Cerebellar cortex (tissue), 1 donor: ENCODE measurements around the gene AKAP8L.
A peak's percentile ranks its signal among the peaks of the same experiment; 100 is the strongest.
"Not testable (repeated sequence)": the region's sequence is repeated elsewhere in the genome, so short reads cannot be mapped to it uniquely, and the experiment has no call there.

Source experiments
- DNase-seq: peaks from one replicate; pipeline ENCODE4 v3.0.0-alpha.2; 2015; ENCODE audit warnings: low spot score

The AKAP8L gene

DNA sequence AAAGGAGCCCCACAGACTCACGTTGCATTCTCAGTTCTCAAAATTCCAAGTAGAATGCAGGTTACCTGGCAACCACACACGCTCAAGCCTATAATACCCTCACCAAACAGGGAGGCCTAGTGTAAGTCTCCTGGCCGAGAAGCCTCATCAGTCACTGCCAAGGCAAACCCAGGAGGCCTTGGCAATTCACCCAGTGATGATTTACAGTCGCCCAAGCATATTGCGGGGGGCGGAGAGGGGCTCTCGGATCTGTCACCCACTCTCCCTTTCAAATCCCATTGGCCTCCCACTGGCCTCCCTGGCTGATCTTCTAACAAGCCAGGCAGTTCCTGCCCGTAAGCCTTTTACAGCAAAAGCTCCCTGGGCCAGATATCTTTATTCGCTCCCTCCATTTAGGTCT is 1.1 kb downstream of the AKAP8L start:
- no peak for DNase-seq

- DNase-seq: no peak
Observed at GRCh38 chr19:15412832-15413231, 6.0 kb downstream of the AKAP8L start.

- not testable (repeated sequence) for DNase-seq
Observed at GRCh38 chr19:15411351-15411750, 7.4 kb downstream of the AKAP8L start.

DNA sequence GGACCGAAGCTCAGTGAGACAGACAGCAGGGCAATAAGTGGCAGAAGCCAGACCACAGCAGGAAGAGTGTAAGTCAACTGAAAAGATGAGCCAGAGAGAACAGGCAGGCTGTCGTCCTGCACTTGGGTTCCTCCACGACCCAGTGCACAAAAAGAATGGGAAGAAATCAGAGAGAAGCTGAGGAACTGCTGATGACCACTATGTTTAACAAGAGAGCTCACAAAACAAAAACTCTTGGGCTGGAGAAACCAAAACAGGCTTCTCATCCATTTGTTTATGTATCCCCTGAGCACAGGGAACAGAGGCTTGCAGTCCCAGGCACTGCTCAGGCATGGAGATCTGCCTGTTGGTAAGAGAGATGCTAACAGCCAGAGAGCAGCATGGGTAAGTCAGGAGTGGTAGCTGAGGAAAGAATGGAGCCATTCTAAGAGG is 14.0 kb downstream of the AKAP8L start:
- peak; percentile 62 for DNase-seq

DNA sequence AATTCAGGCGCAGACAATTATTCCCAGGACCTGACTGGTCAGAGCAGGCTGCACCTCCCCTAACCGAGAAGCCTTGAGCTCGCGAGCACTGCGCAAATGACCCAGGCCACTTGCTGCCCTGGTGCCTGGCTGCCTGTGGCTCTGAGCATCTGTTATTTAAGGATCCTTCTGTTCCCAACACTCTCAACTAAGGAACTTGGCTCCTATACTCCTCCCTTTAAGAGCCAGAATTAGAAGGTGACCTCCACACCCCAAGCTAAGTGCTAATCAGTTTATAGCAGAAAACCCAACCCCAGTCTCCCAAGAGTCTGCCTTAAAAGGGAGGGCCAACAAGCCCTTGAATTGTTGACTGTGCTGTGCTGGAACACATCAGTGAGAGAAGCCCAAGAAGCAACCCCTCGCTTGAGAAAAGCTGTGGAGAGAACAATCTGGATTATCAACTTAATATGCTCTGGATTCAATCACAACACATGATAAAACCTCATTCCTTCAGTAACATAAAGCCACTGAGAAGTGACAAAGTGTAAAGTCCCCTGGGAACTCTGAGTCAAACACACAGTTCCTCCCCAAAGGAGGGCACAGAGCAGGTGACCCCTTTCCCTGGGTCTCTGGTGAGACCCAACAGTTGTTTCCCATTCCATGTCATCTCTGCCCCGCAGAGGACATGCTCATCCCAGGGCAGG is 14.6 kb downstream of the AKAP8L start:
- peak; percentile 88 for DNase-seq

- no peak for DNase-seq
Observed at GRCh38 chr19:15403151-15403531, 15.6 kb downstream of the AKAP8L start.

DNA sequence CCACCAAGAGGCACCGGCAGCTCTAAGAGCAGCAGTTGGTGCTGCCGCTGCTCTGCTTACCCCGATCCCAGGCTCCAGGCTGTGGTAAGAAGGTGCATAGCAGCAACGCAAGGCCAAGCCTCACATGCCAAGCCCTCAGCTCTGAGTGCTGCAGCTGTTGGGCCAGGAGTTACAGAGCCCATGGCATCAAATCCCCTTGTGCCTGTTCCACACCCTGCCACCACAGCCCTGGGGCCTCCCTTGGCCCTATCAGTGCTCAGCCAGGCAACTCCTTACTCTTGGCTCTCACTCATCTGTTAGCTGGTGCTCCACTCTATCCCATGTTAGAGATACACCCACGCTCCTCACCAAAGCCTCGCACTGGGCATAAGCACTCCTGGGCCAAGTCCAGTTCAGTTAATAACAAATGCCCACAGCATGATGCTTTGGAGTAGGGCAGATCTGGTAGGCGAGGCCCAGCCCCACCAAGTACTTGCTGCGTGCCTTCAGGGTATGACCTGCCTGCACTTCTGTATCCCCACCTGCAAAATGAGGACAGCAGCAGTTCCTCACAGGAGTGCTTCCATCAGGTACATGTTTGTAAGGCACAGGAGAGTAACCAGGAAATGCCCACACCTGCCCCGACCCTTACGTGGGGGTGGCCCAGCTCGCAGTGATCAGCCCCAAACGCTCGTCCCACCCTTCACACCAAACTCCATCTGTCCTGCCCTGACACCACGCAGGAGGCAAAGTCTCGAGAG is 16.2 kb downstream of the AKAP8L start:
- DNase-seq: no peak

GRCh38 chr19:15401397-15401710 is 17.4 kb downstream of the AKAP8L start:
- no peak for DNase-seq

DNA sequence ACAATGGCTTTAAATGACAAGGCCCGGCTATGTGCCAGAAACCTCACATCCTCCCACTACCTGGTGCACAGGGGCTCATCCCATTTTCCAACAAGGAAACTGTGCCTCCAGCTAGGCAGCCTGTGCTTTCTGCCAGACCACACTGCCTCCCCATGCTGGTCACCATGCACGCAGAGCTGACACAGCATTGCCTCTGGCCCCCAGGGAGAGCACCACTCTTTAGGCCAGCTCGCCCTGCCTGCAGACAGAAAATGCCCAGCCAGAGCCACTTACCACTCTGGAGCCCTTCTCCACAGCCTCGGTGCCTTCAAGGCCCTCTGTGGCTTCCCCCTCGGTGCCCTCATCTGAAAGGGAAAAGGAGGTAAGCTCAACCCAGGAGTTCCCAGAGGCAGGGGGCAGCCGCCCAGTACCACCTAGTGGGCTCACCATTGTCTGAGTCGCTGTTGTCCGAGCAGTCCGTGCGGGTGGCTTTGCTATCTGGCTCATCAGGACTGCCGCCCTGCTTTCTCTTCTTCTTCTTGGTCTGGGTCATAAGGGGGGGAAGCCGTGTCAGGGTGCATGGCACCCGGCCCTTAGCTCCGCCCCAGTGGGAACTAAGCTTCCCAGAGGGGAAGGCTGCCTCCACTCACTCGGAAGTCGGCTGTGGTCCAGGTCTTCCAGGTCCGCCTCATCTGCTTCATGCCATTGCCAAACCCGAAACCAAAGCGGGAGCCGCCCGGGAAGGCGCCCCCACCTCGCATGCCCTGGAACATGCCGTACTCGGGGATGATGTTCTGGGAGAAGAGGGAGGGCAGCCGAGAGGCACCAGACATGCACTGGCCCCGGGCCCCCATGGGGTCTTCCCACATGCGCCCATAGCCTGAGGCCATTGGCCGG is 18.0 kb downstream of the AKAP8L start:
- DNase-seq: no peak

DNA sequence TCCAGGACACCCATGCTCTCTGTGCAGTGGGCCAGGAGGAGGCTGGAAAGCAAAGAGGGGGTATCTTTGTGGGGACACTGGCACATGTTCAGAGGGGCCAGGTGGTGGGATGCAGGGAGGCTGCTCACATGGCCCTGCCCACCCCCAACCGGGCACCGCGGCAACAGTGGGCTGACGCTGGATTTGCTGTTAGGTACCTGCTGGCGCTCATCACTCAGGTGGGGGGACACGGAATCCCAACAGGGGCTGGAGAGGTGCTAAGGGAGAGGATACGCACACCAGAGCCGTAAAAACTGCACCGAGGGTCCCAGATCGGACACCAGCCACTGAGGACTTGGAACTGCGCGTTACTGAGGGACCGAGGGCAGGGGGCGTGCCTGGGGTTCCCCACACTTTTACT is 19.2 kb downstream of the AKAP8L start:
- DNase-seq: no peak

DNA sequence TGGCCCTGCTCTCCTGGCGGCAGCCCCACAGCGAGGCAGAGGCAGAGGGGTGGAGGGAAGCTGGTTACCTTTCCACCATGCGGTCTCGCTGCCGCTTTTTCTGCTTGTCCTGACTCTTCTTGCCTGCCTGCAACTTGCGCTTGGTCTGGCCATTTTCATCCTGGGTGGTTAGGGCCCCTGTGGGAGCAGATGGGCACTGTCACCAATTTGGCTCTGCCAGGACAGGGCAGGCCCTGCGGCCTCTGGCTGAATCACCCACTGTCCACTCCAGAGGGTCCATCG is 19.6 kb downstream of the AKAP8L start:
- DNase-seq: no peak

- no peak for DNase-seq
Observed at GRCh38 chr19:15398501-15399233, 20.1 kb downstream of the AKAP8L start.

DNA sequence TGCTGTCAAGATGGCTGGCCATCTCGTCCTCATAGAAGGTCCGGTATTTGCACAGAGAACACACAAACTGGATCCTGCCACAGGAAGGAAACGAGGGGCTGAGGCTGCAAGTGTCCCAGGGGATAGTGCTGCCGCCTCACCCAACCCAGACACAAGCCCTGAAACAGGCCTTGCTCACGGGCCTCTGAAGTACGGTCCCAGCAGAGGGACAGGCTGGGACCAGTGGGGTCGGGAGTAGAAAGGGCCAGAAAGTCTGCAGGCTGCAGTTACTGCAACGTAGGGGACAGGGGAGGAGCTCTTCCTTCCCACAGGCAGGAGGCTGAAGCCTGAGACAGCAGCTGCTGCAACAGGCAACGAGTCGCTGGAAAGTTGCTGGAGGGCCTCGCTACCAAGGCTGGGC is 21.0 kb downstream of the AKAP8L start:
- DNase-seq: no peak

DNA sequence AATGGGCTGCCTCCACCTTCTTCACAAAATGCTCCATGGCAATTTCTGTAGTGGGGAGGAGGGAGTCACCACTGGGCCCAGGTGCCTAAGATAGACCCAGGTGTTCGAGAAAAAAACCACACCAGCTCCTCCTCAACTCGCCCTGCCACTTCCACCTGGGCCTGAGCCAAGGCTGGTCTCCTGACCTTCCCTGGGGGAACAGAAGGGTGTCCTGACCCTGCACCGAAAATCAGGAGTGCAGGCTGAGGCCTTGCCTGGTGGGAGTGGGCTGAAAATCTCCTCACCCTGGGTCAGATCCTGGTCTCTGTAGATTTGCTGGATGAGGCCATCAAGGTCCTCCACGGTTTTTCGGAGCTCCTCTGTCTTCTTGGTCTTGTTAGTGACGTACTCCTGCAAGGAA is 21.6 kb downstream of the AKAP8L start:
- no peak for DNase-seq

- DNase-seq: no peak
Observed at GRCh38 chr19:15396436-15396835, 22.4 kb downstream of the AKAP8L start.

DNA sequence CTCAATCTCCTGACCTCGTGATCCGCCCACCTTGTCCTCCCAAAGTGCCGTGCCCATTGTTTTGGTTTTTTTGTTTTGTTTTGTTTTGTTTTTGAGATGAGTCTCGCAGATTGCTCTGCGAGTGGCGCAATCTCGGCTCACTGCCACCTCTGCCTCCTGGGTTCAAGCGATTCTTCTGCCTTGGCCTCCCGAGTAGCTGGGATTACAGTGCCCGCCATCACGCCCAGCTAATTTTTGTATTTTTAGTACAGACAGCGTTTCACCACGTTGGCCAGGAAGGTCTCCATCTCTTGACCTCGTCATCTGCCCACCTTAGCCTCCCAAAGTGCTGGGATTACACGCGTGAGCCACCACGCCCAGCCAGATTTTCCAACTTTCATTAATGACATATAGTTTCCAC is 23.5 kb downstream of the AKAP8L start:
- DNase-seq: not testable (repeated sequence)

- DNase-seq: no peak
Observed at GRCh38 chr19:15394426-15394825, 24.4 kb downstream of the AKAP8L start.

DNA sequence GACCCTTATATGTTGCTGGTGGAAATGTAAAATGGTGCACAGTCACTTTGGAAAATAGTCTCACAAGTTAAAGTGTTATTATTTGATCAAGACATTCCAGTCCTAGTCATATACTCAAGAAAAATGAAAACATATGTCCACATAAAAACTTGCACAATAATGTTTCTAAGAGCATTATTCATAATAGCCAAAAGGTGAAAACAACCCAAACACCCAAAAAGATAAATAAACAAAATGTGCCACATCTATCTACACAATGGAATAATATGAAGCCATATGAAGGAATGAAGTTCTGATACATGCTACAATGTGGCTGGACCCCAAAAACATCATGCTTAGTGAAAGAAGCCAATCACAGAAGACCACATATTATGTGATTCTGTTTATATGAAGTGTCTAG is 24.8 kb downstream of the AKAP8L start:
- no peak for DNase-seq

DNA sequence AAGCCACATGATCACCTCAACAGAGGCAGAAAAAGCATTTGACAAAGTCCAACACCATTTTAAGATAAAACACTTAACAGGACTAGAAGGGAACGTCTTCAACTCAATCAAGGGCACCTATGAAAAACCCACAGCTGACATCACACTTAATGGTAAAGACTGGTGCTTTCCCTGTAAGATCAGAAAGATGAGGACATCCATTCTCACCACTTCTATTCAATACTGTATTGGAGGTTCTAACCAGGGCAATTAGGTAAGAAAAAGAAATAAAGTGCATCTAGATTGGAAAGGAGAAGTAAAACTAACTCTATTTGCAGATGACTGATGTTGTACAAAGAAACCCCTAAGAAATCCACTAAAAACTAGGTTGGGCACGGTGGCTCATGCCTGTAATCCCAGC is 28.0 kb downstream of the AKAP8L start:
- no peak for DNase-seq

DNA sequence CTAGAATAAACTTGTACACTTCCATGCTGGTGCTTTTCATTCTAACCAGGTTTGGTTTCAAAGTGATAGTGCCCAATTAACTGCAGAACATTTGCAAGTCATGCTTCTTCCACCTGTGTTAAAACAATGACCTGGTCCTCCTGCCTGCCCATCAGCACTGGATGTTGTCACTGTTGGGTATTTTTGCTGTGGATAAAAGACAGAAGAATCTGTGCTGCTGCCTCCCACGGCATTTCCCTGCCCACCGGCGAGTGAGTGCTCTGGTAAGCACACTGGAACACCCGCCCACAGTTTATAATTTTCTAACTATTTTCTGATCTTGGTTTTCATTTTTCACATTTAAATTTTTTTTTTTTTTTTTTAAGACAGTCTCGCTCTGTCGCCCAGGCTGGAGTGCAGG is 36.9 kb downstream of the AKAP8L start:
- DNase-seq: no peak

- DNase-seq: no peak
Observed at GRCh38 chr19:15381429-15381828, 37.4 kb downstream of the AKAP8L start.

DNA sequence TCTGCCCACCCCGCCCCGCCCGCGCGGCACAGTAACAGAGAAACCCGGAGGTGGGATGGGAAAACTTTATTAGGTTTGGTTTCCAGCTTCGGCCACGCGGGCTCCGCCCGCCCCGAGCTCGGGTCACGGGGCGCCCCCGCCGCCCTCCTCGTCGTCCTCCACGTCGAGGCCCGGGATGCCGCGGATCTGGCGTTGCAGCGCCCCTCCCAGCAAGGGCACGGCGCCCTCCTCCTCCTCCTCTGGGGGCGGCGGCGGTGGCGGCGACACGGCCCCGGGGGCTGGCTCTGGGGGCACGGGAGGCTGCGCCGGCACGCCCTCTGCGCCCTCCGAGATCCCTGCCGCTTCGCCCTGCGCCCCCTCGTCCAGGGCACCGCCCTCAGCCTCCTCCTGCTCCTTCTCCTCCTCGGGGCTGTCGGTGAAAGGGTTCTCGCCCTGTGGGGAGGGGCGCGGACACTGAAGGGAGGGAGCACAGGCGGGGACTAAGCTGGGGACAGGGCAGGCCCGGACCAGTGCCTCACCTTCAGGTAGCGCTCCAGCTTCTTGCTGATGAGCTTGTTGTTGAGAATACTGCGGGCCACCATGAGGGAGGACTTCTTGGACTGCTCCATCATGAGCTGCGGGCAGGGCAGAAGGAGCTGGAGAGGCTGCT is 38.7 kb downstream of the AKAP8L start:
- peak; percentile 78 for DNase-seq
